ENCODE data around the gene GDPD5. TPM values are rescaled to one million over a fixed set of nuclear protein-coding genes. Genes with fewer than 3 reads are reported as not detected.

The GDPD5 gene
- total and polyA plus RNA-seq, 2 donors (not counting 1 experiment from before 2014, with no cell fraction given), result 59.1 to 102 TPM

DNA sequence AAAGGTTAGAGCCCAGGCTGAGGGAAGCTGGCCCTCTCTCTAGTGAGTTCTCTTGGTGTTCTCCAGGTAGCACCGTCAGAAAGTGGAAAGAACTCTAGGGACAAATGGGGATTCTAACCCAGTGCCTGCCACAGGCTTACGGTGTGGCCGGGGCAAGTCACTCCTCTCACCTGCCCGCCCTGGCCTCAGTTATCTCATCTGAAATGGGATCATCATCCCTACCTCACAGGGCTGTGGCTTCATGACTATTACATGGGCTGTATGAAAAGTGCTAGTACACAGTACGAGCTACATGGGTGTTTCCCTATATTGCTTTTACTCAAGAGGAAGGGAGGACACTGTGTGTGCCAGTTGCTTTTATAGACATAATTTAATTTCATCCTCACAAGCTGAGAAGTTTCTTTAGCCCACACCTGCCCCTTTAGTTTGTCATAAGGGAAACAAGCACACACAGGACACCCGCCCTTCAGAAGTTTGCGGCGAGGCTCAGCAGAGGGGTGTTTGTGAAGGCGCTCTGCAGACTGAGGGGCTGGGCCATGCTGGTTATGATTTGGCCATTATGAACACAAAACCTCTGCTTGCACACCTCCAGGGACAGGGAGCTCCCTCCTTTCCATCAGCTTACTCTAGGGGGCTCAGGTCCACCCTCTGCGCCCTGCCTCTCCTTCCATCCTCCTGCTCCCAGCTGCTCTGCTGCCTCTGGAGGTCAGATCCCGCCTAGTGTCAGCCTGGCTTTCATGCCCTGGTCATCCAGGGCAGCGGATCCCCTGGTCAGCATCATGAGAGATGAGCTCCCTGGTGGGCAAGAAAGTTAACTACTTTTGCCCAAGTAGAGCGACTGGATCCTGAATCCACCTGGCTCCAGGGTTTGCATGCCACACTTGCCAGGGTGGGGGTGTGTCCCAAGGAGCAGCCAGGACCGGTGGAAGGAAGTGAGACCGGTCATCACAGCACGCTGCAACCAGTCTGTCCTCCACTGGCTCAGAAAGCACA, 93.9 kb downstream of the GDPD5 start:
- 49% methylated on average over 9 of the region's 16 CpGs for WGBS (ENCODE audit: insufficient coverage)
- no peak overlapping the region for H3K4me3 ChIP-seq (ENCODE audit: control extremely low read depth in 1 of 5, extremely low read depth in 1 of 5, insufficient read depth in 1 of 5, low read depth in 2 of 5, low read length in 4 of 5)
- DNase-seq (no peak), ATAC-seq (ENCODE audit: low read depth) (no peak)
- no peaks in the 10 kb centered on the region for H4K20me1 ChIP-seq (ENCODE audit: control insufficient read depth, insufficient read depth, low read length, poor library complexity, severe bottlenecking)
- TF ChIP-seq EZH2 (IDR thresholded peaks at IDR 0.05; ENCODE audit: borderline replicate concordance, insufficient read depth, low read depth, low read length, poor library complexity, severe bottlenecking) (no peak), CTCF (IDR thresholded peaks at IDR 0.05) (no peak)
- no peak overlapping the region for H3K27ac ChIP-seq (ENCODE audit: low read length in 2 of 2)
- Mint-ChIP-seq H3K4me1 (peaks cover 26% of the 10 kb centered on the region), H3K4me3 (peak overlapping the region; percentile 85), H3K27me3 (peaks cover 48% of the 10 kb centered on the region), H3K9me3 (ENCODE audit: insufficient read depth) (no peaks in the 10 kb centered on the region), H3K27ac (no peak overlapping the region)
- H3K9me3 ChIP-seq (ENCODE audit: control extremely low read depth in 1 of 3, control insufficient read depth in 2 of 3, insufficient read depth in 1 of 3, low read length in 2 of 3), result peaks cover 0 to 11% (median 0%) of the 10 kb centered on the region in 3 donors
- H3K36me3 ChIP-seq (replicated peaks in 1 of 2; ENCODE audit: control extremely low read depth in 1 of 2, control insufficient read depth in 1 of 2, extremely low read depth in 1 of 2, insufficient read depth in 2 of 2, low read length in 1 of 2), result no peaks in the 10 kb centered on the region
- peaks cover 22 to 28% of the 10 kb centered on the region in 2 donors for H3K4me1 ChIP-seq (ENCODE audit: control insufficient read depth in 2 of 2, insufficient read depth in 2 of 2, low read length in 2 of 2)
- intact Hi-C loops (cut with micrococcal nuclease), result loop anchor here (2.0 kb wide), 1 partner anchor 31 kb away; no protein-coding TSS in a partner anchor
- no peak overlapping the region for H2AFZ ChIP-seq (ENCODE audit: insufficient read depth, low read depth, low read length, poor library complexity, severe bottlenecking)
- POLR2A ChIA-PET, result no interaction called here
- no peak overlapping the region for H3K4me2 ChIP-seq (replicated peaks; ENCODE audit: low read depth, low read length, poor library complexity, severe bottlenecking)
- peaks cover 0 to 67% (median 28%) of the 10 kb centered on the region in 4 experiments for H3K27me3 ChIP-seq (replicated peaks in 1 of 4; ENCODE audit: control extremely low read depth in 1 of 4, control insufficient read depth in 3 of 4, insufficient read depth in 4 of 4, low read length in 3 of 4)
- H3K9ac ChIP-seq (ENCODE audit: low read length), result no peak overlapping the region
- CTCF ChIA-PET, result interaction anchor here (1.2 to 1.6 kb wide), 3 partner anchors 18 to 100 kb away, joined by 3 to 5 read pairs (median 4); no protein-coding TSS in a partner anchor
- no peaks in the 10 kb centered on the region for H3K79me2 ChIP-seq (ENCODE audit: control insufficient read depth, insufficient read depth, low read length)
